GM20000 (cell line): ENCODE data around the gene MAGI2.

Source experiments
- DNase-seq: peaks from one replicate; pipeline ENCODE4 v3.0.0; 2012; ENCODE audit warnings: low spot score
- TF ChIP-seq, protein P1 (sequence below): IDR thresholded peaks from 2 replicates; pipeline ENCODE4 v1.5.1; 2012; ENCODE audit warnings: mild to moderate bottlenecking, control low read depth; ENCODE audit errors: extremely low read depth, missing control alignments

Gene MAGI2

DNA sequence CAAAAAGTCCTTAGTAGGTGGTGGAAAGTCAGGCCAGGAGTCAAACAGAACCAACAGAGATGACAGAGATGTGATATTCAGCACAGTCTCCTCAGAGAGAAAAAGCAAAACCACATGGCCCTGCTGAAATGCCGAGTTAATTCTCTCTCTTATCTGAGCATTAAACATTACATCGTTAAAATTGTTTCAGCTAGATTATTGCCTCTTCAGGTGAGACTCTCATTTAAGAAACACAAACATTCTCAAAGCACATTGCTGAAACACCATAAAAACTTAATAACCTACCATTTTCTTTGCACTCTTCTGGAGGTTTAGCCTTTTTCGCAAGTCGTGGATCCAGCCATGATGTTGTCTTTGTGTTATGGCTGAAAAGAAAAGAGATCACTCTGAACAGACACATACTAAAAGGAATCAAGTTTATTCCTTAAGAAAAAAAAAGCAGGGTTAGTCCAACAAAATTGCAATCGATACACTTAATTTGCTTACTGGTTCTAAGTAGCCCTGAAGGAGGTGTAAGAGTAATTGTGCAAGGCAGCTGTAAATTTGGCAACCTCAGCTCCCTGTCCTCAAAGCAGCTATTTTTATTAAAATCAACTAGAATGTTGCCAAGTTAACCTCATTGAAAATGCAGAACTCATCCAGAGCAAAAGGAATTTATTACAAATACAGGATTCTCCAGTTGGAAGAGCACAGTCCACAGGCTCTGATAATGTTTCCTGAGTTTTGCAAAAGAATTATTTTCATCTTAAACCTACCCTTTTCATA lies 963.8 kb downstream of the MAGI2 start:
- TF ChIP-seq, protein P1, sequence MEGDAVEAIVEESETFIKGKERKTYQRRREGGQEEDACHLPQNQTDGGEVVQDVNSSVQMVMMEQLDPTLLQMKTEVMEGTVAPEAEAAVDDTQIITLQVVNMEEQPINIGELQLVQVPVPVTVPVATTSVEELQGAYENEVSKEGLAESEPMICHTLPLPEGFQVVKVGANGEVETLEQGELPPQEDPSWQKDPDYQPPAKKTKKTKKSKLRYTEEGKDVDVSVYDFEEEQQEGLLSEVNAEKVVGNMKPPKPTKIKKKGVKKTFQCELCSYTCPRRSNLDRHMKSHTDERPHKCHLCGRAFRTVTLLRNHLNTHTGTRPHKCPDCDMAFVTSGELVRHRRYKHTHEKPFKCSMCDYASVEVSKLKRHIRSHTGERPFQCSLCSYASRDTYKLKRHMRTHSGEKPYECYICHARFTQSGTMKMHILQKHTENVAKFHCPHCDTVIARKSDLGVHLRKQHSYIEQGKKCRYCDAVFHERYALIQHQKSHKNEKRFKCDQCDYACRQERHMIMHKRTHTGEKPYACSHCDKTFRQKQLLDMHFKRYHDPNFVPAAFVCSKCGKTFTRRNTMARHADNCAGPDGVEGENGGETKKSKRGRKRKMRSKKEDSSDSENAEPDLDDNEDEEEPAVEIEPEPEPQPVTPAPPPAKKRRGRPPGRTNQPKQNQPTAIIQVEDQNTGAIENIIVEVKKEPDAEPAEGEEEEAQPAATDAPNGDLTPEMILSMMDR, result no peak
- DNase-seq, result no peak

DNA sequence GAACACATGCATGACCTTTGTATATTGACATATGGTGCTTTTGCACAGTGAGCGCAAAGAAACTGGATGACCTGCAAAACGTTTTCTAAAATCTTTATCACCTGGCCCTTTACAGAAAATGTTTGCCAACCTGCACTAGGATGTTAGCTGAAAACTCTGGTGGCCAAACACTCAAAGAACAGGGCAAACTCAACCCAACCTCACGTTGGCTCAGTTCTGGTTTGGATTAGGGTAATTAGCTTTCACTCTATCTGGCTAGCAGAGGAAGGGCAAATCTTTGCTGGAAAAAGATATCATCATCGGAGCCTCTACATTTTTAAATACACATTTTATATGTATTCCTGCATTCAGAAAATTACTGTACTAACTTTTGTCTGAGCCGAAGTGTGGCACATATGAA lies 966.0 kb downstream of the MAGI2 start:
- TF ChIP-seq, protein P1, result no peak
- DNase-seq, result no peak

GRCh38 chr7:78479348-78479747 lies 974.1 kb downstream of the MAGI2 start:
- TF ChIP-seq, protein P1, result no peak

GRCh38 chr7:78476851-78477405 lies 976.5 kb downstream of the MAGI2 start:
- no peak for DNase-seq
- TF ChIP-seq, protein P1, result no peak

More at GRCh38 chr7:78479348-78479747, 974.1 kb downstream of the MAGI2 start:
- DNase-seq, result no peak

- no peak for DNase-seq
- TF ChIP-seq, protein P1, result no peak
Observed at GRCh38 chr7:78473571-78474301, 979.7 kb downstream of the MAGI2 start.

GRCh38 chr7:78473021-78473420 lies 980.4 kb downstream of the MAGI2 start:
- no peak for DNase-seq
- TF ChIP-seq, protein P1, result no peak

DNA sequence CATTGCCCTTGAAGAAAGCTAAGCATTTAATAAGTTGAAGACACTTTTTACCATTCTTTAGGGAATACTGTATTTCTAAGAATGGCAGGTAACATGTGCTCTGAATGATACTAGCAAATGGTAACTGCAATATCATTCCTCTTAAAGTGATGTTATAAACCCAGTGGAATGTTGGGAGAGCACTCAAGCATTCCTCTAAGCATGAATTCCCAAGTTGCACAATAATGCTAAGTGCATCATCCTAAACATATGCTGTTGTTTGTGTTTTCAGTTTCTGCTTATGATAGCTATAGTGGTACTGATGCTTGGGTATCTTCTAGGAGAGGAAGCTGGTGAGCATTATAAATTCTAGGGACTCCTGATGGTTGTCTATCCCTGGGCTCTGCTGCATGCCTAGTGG lies 980.9 kb downstream of the MAGI2 start:
- TF ChIP-seq, protein P1, result no peak
- DNase-seq, result no peak
